Measurements from ENCODE around the gene RAB11A. TPM values are rescaled to one million over a fixed set of nuclear protein-coding genes. Genes with fewer than 3 reads are reported as not detected.

RAB11A gene
- total RNA-seq, 1 donor from 2014 or later = 234 TPM

- peak; percentile 29 for DNase-seq (ENCODE audit: low spot score, unreplicated experiment)
- Mint-ChIP-seq H3K36me3 (ENCODE audit: insufficient read depth) (no peaks in the 10 kb centered on the region), H3K27ac (peak overlapping the region; percentile 1), H3K9me3 (ENCODE audit: low read depth) (no peaks in the 10 kb centered on the region), H3K4me3 (ENCODE audit: low read depth) (no peak overlapping the region), H3K27me3 (no peaks in the 10 kb centered on the region), H3K4me1 (ENCODE audit: low read depth) (peaks cover 14% of the 10 kb centered on the region)
- peak; percentile 66 for TF ChIP-seq CTCF (IDR thresholded peaks at IDR 0.05; ENCODE audit: unreplicated experiment)
These were observed 45.1 kb upstream of the RAB11A start for GRCh38 chr15:65824031-65824743.

- TF ChIP-seq CTCF (IDR thresholded peaks at IDR 0.05; ENCODE audit: unreplicated experiment) = no peak
- Mint-ChIP-seq H3K36me3 (ENCODE audit: insufficient read depth) (no peaks in the 10 kb centered on the region), H3K4me3 (ENCODE audit: low read depth) (no peak overlapping the region), H3K4me1 (ENCODE audit: low read depth) (peaks cover 16% of the 10 kb centered on the region), H3K27me3 (no peaks in the 10 kb centered on the region), H3K9me3 (ENCODE audit: low read depth) (no peaks in the 10 kb centered on the region), H3K27ac (no peak overlapping the region)
- no peak for DNase-seq (ENCODE audit: low spot score, unreplicated experiment)
These were observed 44.2 kb upstream of the RAB11A start for GRCh38 chr15:65824941-65825544.

- Mint-ChIP-seq H3K27ac (peak overlapping the region; percentile 67), H3K36me3 (ENCODE audit: insufficient read depth) (peaks cover 2% of the 10 kb centered on the region), H3K4me1 (ENCODE audit: low read depth) (peaks cover 25% of the 10 kb centered on the region), H3K27me3 (no peaks in the 10 kb centered on the region), H3K4me3 (ENCODE audit: low read depth) (no peak overlapping the region), H3K9me3 (ENCODE audit: low read depth) (no peaks in the 10 kb centered on the region)
- DNase-seq (ENCODE audit: low spot score, unreplicated experiment) = no peak
- no peak for TF ChIP-seq CTCF (IDR thresholded peaks at IDR 0.05; ENCODE audit: unreplicated experiment)
These were observed 42.2 kb upstream of the RAB11A start for GRCh38 chr15:65827065-65827464.

- H3K9me3 Mint-ChIP-seq (ENCODE audit: low read depth) = no peaks in the 10 kb centered on the region
- no peaks in the 10 kb centered on the region for H3K27me3 Mint-ChIP-seq
These were observed 40.7 kb upstream of the RAB11A start for GRCh38 chr15:65828585-65828984.

More at GRCh38 chr15:65828585-65828984, 40.7 kb upstream of the RAB11A start:
- no peak for DNase-seq (ENCODE audit: low spot score, unreplicated experiment)
- TF ChIP-seq CTCF (IDR thresholded peaks at IDR 0.05; ENCODE audit: unreplicated experiment) = no peak
- Mint-ChIP-seq H3K27ac (no peak overlapping the region), H3K36me3 (ENCODE audit: insufficient read depth) (peaks cover 2% of the 10 kb centered on the region), H3K4me3 (ENCODE audit: low read depth) (no peak overlapping the region), H3K4me1 (ENCODE audit: low read depth) (peaks cover 39% of the 10 kb centered on the region)

Measured in progenitor cell of endocrine pancreas (in vitro differentiated cells).